Measurements from ENCODE around the gene EWSR1. TPM values are rescaled to one million over a fixed set of nuclear protein-coding genes. Genes with fewer than 3 reads are reported as not detected.

Gene EWSR1
- total RNA-seq, 1 experiment from 2014 or later: 462 TPM

GRCh38 chr22:29267462-29267857 lies 608 bp upstream of the EWSR1 start:
- Mint-ChIP-seq H3K27ac (peak overlapping the region; percentile 81 to 100 (median 100)), H3K9me3 (peaks cover 0 to 4% of the 10 kb centered on the region in 2 experiments; a peak in 2 of 5 replicates), H3K4me3 (peak overlapping the region; percentile 92 to 93), H3K4me1 (peaks cover 36 to 43% of the 10 kb centered on the region in 2 experiments), H3K36me3 (ENCODE audit: insufficient read depth in 1 of 3, low read depth in 3 of 3) (peaks cover 41 to 65% (median 56%) of the 10 kb centered on the region in 3 experiments; a peak in 6 of 7 replicates), H3K27me3 (ENCODE audit: low read depth) (no peaks in the 10 kb centered on the region)
- H2BK12ac ChIP-seq (ENCODE audit: insufficient read length, low read depth, low read length): no peak overlapping the region
- no peak overlapping the region for H2AFZ ChIP-seq (ENCODE audit: low read length)
- H2BK15ac ChIP-seq (ENCODE audit: low read depth, low read length): no peak overlapping the region
- H3K4me2 ChIP-seq (ENCODE audit: insufficient read depth, insufficient read length, low read length): peak overlapping the region; percentile 92
- H3K4ac ChIP-seq (ENCODE audit: low read depth, low read length): no peak overlapping the region; the same call in 1 of the 2 replicates
- H3K27me3 ChIP-seq (ENCODE audit: insufficient read depth, low read length): no peaks in the 10 kb centered on the region
- peaks cover 23% of the 10 kb centered on the region for H3K23me2 ChIP-seq (ENCODE audit: insufficient read length, low read depth, low read length, poor library complexity, severe bottlenecking)
- H4K91ac ChIP-seq (ENCODE audit: insufficient read length, low read depth, low read length): peak overlapping the region; percentile 72
- H2BK20ac ChIP-seq (ENCODE audit: low read depth, low read length, poor library complexity, severe bottlenecking): no peak overlapping the region
- no peak overlapping the region for H3K27ac ChIP-seq (ENCODE audit: insufficient read length, low read depth, low read length)
- no peak overlapping the region for H2BK5ac ChIP-seq (ENCODE audit: insufficient read length, low read length)
- no peak for TF ChIP-seq CTCF (conservative IDR thresholded peaks at IDR 0.05)
- no peak overlapping the region for H2AK5ac ChIP-seq (ENCODE audit: insufficient read length, low read length)
- H3K9me3 ChIP-seq (ENCODE audit: control insufficient read depth, low read depth, low read length): no peaks in the 10 kb centered on the region
- H3K79me2 ChIP-seq (ENCODE audit: insufficient read depth, low read length): peaks cover 40% of the 10 kb centered on the region
- H3K18ac ChIP-seq (ENCODE audit: insufficient read length, low read depth, low read length): peak overlapping the region; percentile 100
- no peak overlapping the region for H4K8ac ChIP-seq (replicated peaks; ENCODE audit: insufficient read length, low read depth, low read length)
- no peak overlapping the region for H3K56ac ChIP-seq (ENCODE audit: insufficient read length, low read depth, low read length)
- WGBS (ENCODE audit: extremely low coverage, insufficient read length, low lambda C conversion rate): no CpG with 5 or more reads among the region's 32 CpGs
- no peaks in the 10 kb centered on the region for H4K20me1 ChIP-seq (ENCODE audit: control insufficient read depth, insufficient read depth, insufficient read length)
- no peak overlapping the region for H3T11ph ChIP-seq (ENCODE audit: low read length)
- peak overlapping the region; percentile 99 for H3K9ac ChIP-seq (ENCODE audit: extremely low read depth, insufficient read length, low read length)
- peaks cover 8% of the 10 kb centered on the region for H3K4me1 ChIP-seq (ENCODE audit: insufficient read depth, low read length)
- no peak for DNase-seq
- peak overlapping the region; percentile 100 for H3K14ac ChIP-seq (ENCODE audit: insufficient read depth, low read length)
- no peaks in the 10 kb centered on the region for H3K79me1 ChIP-seq (ENCODE audit: insufficient read depth, low read depth, low read length, poor library complexity, severe bottlenecking)
- no peak overlapping the region for H2BK120ac ChIP-seq (ENCODE audit: low read depth, low read length, poor library complexity, severe bottlenecking)
- peak overlapping the region; percentile 31 for H4K5ac ChIP-seq (ENCODE audit: insufficient read length, low read depth, low read length)
- no peak overlapping the region for H3K23ac ChIP-seq (ENCODE audit: insufficient read length, low read depth, low read length)
